IMR-90 (cell line): ENCODE data around the gene COPZ2. TPM values are rescaled to one million over a fixed set of nuclear protein-coding genes. Genes with fewer than 3 reads are reported as not detected.

ENCODE experiments used
- ATAC-seq: fragments of 200-7000 bp; cut with Tn5 transposase; 2 replicates; pipeline ENCODE4 v1.9.1; 2020; ENCODE audit warnings: low read depth, mild to moderate bottlenecking, moderate library complexity
- BruUV-seq: library from RNA; stranded (reverse); fragments of 400-500 nt; replicated peaks from 2 replicates; lab custom pipeline; 2021; lab: Mats Ljungman, UMichigan
- CTCF ChIA-PET: fragments of 300-600 bp; formaldehyde crosslinking; extraction: SDS; loops from one replicate; lab custom pipeline; 2021; ENCODE audit warnings: antibody characterized with exemption; lab: Yijun Ruan, JAX
- POLR2A ChIA-PET: fragments of 300-600 bp; sonication (Branson Sonifier 250); formaldehyde crosslinking; loops from one replicate; lab custom pipeline; 2022; ENCODE audit warnings: antibody characterized with exemption; ENCODE audit not compliant: unreplicated experiment; lab: Charles Lee
- DNase-seq: peaks from one replicate; pipeline ENCODE4 v3.0.0; 2013
- H2AFZ ChIP-seq: replicated peaks from 2 replicates; pipeline ENCODE3; 2013; ENCODE audit warnings: low read length, mild to moderate bottlenecking; ENCODE audit not compliant: poor library complexity
- H2AK5ac ChIP-seq: 2 replicates; pipeline ENCODE4 v1.6.1; 2013; ENCODE audit warnings: low read depth, low read length, inconsistent platforms
- H2AK9ac ChIP-seq: replicated peaks from 2 replicates; pipeline ENCODE3; 2013; ENCODE audit warnings: mild to moderate bottlenecking, low read depth, low read length, moderate library complexity; ENCODE audit not compliant: poor library complexity
- H2BK120ac ChIP-seq: 2 replicates; pipeline ENCODE4 v1.6.1; 2013; ENCODE audit warnings: low read depth, low read length, inconsistent platforms
- H2BK15ac ChIP-seq: 3 replicates; pipeline ENCODE4 v1.6.1; 2013; ENCODE audit warnings: low read depth, low read length, inconsistent platforms
- H2BK20ac ChIP-seq: 2 replicates; pipeline ENCODE4 v1.6.1; 2013; ENCODE audit warnings: low read depth, mild to moderate bottlenecking, inconsistent platforms, low read length, moderate library complexity
- H2BK5ac ChIP-seq: 2 replicates; pipeline ENCODE4 v1.6.1; 2013; ENCODE audit warnings: mild to moderate bottlenecking, low read depth, low read length, inconsistent platforms; ENCODE audit not compliant: poor library complexity, severe bottlenecking
- H3K14ac ChIP-seq: replicated peaks from 2 replicates; pipeline ENCODE4 v1.6.1; 2013; ENCODE audit warnings: low read depth, low read length, inconsistent platforms
- H3K18ac ChIP-seq: 2 replicates; pipeline ENCODE4 v1.6.1; 2013; ENCODE audit warnings: low read depth, low read length, control low read depth
- H3K23ac ChIP-seq: 2 replicates; pipeline ENCODE4 v1.6.1; 2013; ENCODE audit warnings: low read depth, low read length, inconsistent platforms
- H3K27ac ChIP-seq: 2 replicates; pipeline ENCODE4 v1.5.1; 2013; ENCODE audit warnings: mild to moderate bottlenecking, control low read depth, low read length; ENCODE audit not compliant: insufficient read depth
- H3K27me3 ChIP-seq: 2 replicates; pipeline ENCODE4 v1.6.1; 2013; ENCODE audit warnings: low read length; ENCODE audit not compliant: control insufficient read depth, insufficient read depth
- H3K36me3 ChIP-seq: 2 replicates; pipeline ENCODE4 v1.6.1; 2013; ENCODE audit warnings: low read length, mixed read lengths; ENCODE audit not compliant: control insufficient read depth, insufficient read depth
- H3K4ac ChIP-seq: 2 replicates; pipeline ENCODE4 v1.6.1; 2013; ENCODE audit warnings: low read depth, low read length, inconsistent platforms
- H3K4me1 ChIP-seq: 2 replicates; pipeline ENCODE4 v1.6.1; 2013; ENCODE audit warnings: low read length, mixed read lengths; ENCODE audit not compliant: control insufficient read depth, insufficient read depth
- H3K4me2 ChIP-seq: 2 replicates; pipeline ENCODE4 v1.6.1; 2013; ENCODE audit warnings: low read depth, mild to moderate bottlenecking, control low read depth, low read length, moderate library complexity
- H3K4me3 ChIP-seq: 2 replicates; pipeline ENCODE4 v1.5.1; 2013; ENCODE audit warnings: low read depth, mild to moderate bottlenecking, control low read depth, low read length, moderate library complexity; ENCODE audit not compliant: insufficient read depth
- H3K56ac ChIP-seq: 2 replicates; pipeline ENCODE4 v1.6.1; 2013; ENCODE audit warnings: low read length, inconsistent platforms; ENCODE audit not compliant: insufficient read depth; ENCODE audit errors: extremely low read depth
- H3K79me1 ChIP-seq, 2 experiments: 2 replicates each; pipeline ENCODE4 v1.6.1; 2013; ENCODE audit warnings: low read length in 2 of 2, inconsistent platforms in 1 of 2, low read depth in 1 of 2
- H3K9ac ChIP-seq: 2 replicates; pipeline ENCODE4 v1.6.1; 2013; ENCODE audit warnings: low read depth, low read length, control low read depth
- H3K9me1 ChIP-seq: 2 replicates; pipeline ENCODE4 v1.6.1; 2013; ENCODE audit warnings: low read length, inconsistent platforms; ENCODE audit not compliant: insufficient read depth
- H3K9me3 ChIP-seq: 2 replicates; pipeline ENCODE4 v1.6.1; 2013; ENCODE audit warnings: low read length; ENCODE audit not compliant: control insufficient read depth, insufficient read depth
- H4K20me1 ChIP-seq: 2 replicates; pipeline ENCODE4 v1.6.1; 2013; ENCODE audit warnings: low read length, inconsistent platforms; ENCODE audit not compliant: insufficient read depth
- H4K5ac ChIP-seq: 2 replicates; pipeline ENCODE4 v1.6.1; 2013; ENCODE audit warnings: mild to moderate bottlenecking, low read depth, low read length, control low read depth
- H4K8ac ChIP-seq, 2 experiments: 2 replicates each; pipeline ENCODE4 v1.6.1; 2013; ENCODE audit warnings: low read depth in 2 of 2, low read length in 2 of 2, control low read depth in 1 of 2, inconsistent platforms in 1 of 2
- H4K91ac ChIP-seq: 2 replicates; pipeline ENCODE4 v1.6.1; 2013; ENCODE audit warnings: low read depth, low read length, inconsistent platforms; ENCODE audit not compliant: insufficient read depth
- FOS ChIP-seq: fragments of 150-350 bp; IDR thresholded peaks from 2 replicates; pipeline ENCODE4 v1.6.1; 2016; ENCODE audit warnings: low read depth, low read length
- MXI1 ChIP-seq: IDR thresholded peaks from 2 replicates; pipeline ENCODE4 v1.6.1; 2012; ENCODE audit warnings: low read depth, mild to moderate bottlenecking, low read length, moderate library complexity, borderline replicate concordance
- RCOR1 ChIP-seq: IDR thresholded peaks from 2 replicates; pipeline ENCODE4 v1.6.1; 2012; ENCODE audit warnings: mild to moderate bottlenecking, low read length, improper control_type of control experiment; ENCODE audit not compliant: insufficient replicate concordance
- WGBS, 2 experiments: methylation state at CpG; one replicate each; pipeline versions ENCODE4 v1.1.5 to v1.1.7; 2013; ENCODE audit warnings: missing lambda C conversion rate in 2 of 2; ENCODE audit not compliant: insufficient read length in 1 of 2; ENCODE audit errors: extremely low coverage in 2 of 2; 5-methylcytosine and 5-hydroxymethylcytosine counted together
- dilution Hi-C: fragments of 300-500 bp; cut with HindIII; formaldehyde crosslinking; loops from one replicate; pipeline ENCODE4 v1.14.3; 2018; ENCODE audit warnings: low sequenced_read_pairs; ENCODE audit not compliant: unreplicated experiment
- in situ Hi-C: fragments of 300-500 bp; cut with MboI; formaldehyde crosslinking; loops from 3 replicates; pipeline ENCODE4 v1.14.3; 2019; ENCODE audit warnings: low sequenced_read_pairs, inconsistent platforms, mixed read lengths
- intact Hi-C: fragments of 100-400 bp; cut with micrococcal nuclease; formaldehyde crosslinking; loops from 2 replicates; pipeline ENCODE4 v1.10.0; 2022
- polyA plus RNA-seq, 3 experiments: library from polyadenylated mRNA; depleted of rRNA; stranded (reverse); fragments of >200 nt; gene quantifications; 2 replicates each; pipeline ENCODE4 v1.2.3, GENCODE V29; 2012; ENCODE audit warnings: low replicate concordance in 1 of 3
- total RNA-seq: library from RNA; depleted of rRNA; stranded (reverse); fragments of >200 nt; gene quantifications from 2 replicates; pipeline ENCODE4 v1.2.3, GENCODE V29; 2012

Gene COPZ2
- total and polyA plus RNA-seq, 2 of the 4 experiments (the other 2 are of a cell fraction): 41.0 to 86.1 TPM

- Histone ChIP-seq H3K27me3 (no peaks in the 10 kb centered on the region), H3K36me3 (peaks cover 63% of the 10 kb centered on the region), H2BK120ac (no peak overlapping the region), H3K4ac (peak overlapping the region; percentile 50), H4K5ac (no peak overlapping the region), H3K4me3 (no peak overlapping the region), H3K9me1 (peaks cover 51% of the 10 kb centered on the region), H2AK9ac (peak overlapping the region; percentile 84), H4K91ac (peak overlapping the region; percentile 23; the same call in 1 of the 2 replicates), H2AFZ (peak overlapping the region; percentile 9), H3K27ac (0 out of 2 replicates have a peak overlapping the region, but pooled peaks have one; percentile 9), H3K18ac (no peak overlapping the region), H2BK5ac (no peak overlapping the region), H3K23ac (peak overlapping the region; percentile 76; the same call in 1 of the 2 replicates), H4K20me1 (peaks cover 55% of the 10 kb centered on the region), H3K14ac (peak overlapping the region; percentile 41), H2BK20ac (no peak overlapping the region), H2BK15ac (no peak overlapping the region), H3K4me1 (peaks cover 49% of the 10 kb centered on the region), H2AK5ac (peak overlapping the region; percentile 66), H3K79me1 (peaks cover 41 to 98% of the 10 kb centered on the region in 2 experiments), H3K9me3 (no peaks in the 10 kb centered on the region), H3K9ac (peak overlapping the region; percentile 43), H3K4me2 (peak overlapping the region; percentile 25; the same call in 1 of the 2 replicates), H3K56ac (no peak overlapping the region; the same call in 1 of the 2 replicates), H4K8ac (no peak overlapping the region; a peak in 1 of 4 replicates)
- dilution Hi-C loops (no loop called here), intact Hi-C loops (no loop called here), in situ Hi-C loops (no loop called here)
- POLR2A ChIA-PET: no interaction called here
- no peak for ATAC-seq
- WGBS, 2 experiments: 29% methylated on average over 1 of the region's 6 CpGs; no CpG with 5 or more reads in 1 of the 2 experiments
- BruUV-seq: no TSS peak
- CTCF ChIA-PET: interaction anchor here (0.9 kb wide), 1 partner anchor 28 kb away, joined by 3 read pairs; no protein-coding TSS in a partner anchor
- TF ChIP-seq MXI1 (peak; percentile 65; the same call in 1 of the 2 replicates), RCOR1 (no peak), FOS (no peak)
- DNase-seq: no peak
Observed at GRCh38 chr17:48053758-48054237, 16.2 kb upstream of the COPZ2 start.
